ENCODE results near the gene BMP4. TPM values are rescaled to one million over a fixed set of nuclear protein-coding genes. Genes with fewer than 3 reads are reported as not detected.

Gene BMP4
- total and polyA plus RNA-seq, 7 donors, result 3.7 to 31.4 (median 19.4) TPM

- 89 to 95% methylated on average over 2 of the region's 2 CpGs for WGBS, 2 donors
- no peak for TF ChIP-seq CTCF (IDR thresholded peaks at IDR 0.05)
- no peak for TF ChIP-seq EP300 (IDR thresholded peaks at IDR 0.05)
- TF ChIP-seq POLR2AphosphoS5 (IDR thresholded peaks at IDR 0.05), result no peak
- TF ChIP-seq POLR2A (IDR thresholded peaks at IDR 0.05), result no peak
- Histone ChIP-seq H3K4me1 (peaks cover 0 to 38% (median 33%) of the 10 kb centered on the region in 4 donors), H3K36me3 (no peaks in the 10 kb centered on the region), H3K27me3 (peaks cover 7 to 61% (median 40%) of the 10 kb centered on the region in 3 donors), H3K4me3 (no peak overlapping the region), H3K9me3 (no peaks in the 10 kb centered on the region), H3K27ac (no peak overlapping the region)
- no peak for DNase-seq
- intact Hi-C loops (cut with DNase I), result no loop called here
These were observed 2.0 kb upstream of the BMP4 start for GRCh38 chr14:53958628-53959027.

- Histone ChIP-seq H3K9me3 (no peaks in the 10 kb centered on the region), H3K27me3 (peaks cover 7 to 53% (median 34%) of the 10 kb centered on the region in 3 donors), H3K4me1 (peaks cover 0 to 36% (median 29%) of the 10 kb centered on the region in 4 donors), H3K27ac (no peak overlapping the region), H3K36me3 (no peaks in the 10 kb centered on the region), H3K4me3 (no peak overlapping the region)
- intact Hi-C loops (cut with DNase I), result no loop called here
- TF ChIP-seq EP300 (IDR thresholded peaks at IDR 0.05), result no peak
- no peak for TF ChIP-seq CTCF (IDR thresholded peaks at IDR 0.05)
- no peak for TF ChIP-seq POLR2A (IDR thresholded peaks at IDR 0.05)
- TF ChIP-seq POLR2AphosphoS5 (IDR thresholded peaks at IDR 0.05), result no peak
- no peak for DNase-seq
These were observed 1.1 kb upstream of the BMP4 start for GRCh38 chr14:53957739-53958138.

GRCh38 chr14:53955671-53956426, 776 bp downstream of the BMP4 start:
- peak overlapping the region; percentile 79 to 89 (median 82) for H3K27ac ChIP-seq
- H3K27me3 ChIP-seq, result peaks cover 7 to 46% (median 27%) of the 10 kb centered on the region in 3 donors
- TF ChIP-seq CTCF (IDR thresholded peaks at IDR 0.05) (no peak), POLR2AphosphoS5 (IDR thresholded peaks at IDR 0.05) (peak in 3 of 4 donors; percentile 43 to 45 (median 44)), EP300 (IDR thresholded peaks at IDR 0.05) (no peak), POLR2A (IDR thresholded peaks at IDR 0.05) (no peak)
- H3K9me3 ChIP-seq, result no peaks in the 10 kb centered on the region
- intact Hi-C loops (cut with DNase I), result no loop called here
- WGBS, 2 donors, result 1 to 2% methylated on average over 52 of the region's 52 CpGs
- peak overlapping the region; percentile 49 to 66 (median 58) for H3K4me3 ChIP-seq
- DNase-seq, result peak; percentile 93
- peaks cover 0 to 51% (median 42%) of the 10 kb centered on the region in 4 donors for H3K4me1 ChIP-seq
- H3K36me3 ChIP-seq, result peaks cover 0 to 3% (median 0%) of the 10 kb centered on the region in 4 donors

GRCh38 chr14:53955229-53955556, 1.4 kb downstream of the BMP4 start:
- Histone ChIP-seq H3K4me1 (peaks cover 0 to 51% (median 42%) of the 10 kb centered on the region in 4 donors), H3K36me3 (peaks cover 0 to 4% (median 2%) of the 10 kb centered on the region in 4 donors), H3K9me3 (no peaks in the 10 kb centered on the region), H3K4me3 (peak overlapping the region; percentile 49 to 66 (median 58)), H3K27ac (peak overlapping the region; percentile 79 to 89 (median 82)), H3K27me3 (peaks cover 7 to 46% (median 27%) of the 10 kb centered on the region in 3 donors)
- TF ChIP-seq POLR2A (IDR thresholded peaks at IDR 0.05), result no peak
- no peak for TF ChIP-seq EP300 (IDR thresholded peaks at IDR 0.05)
- no peak for TF ChIP-seq CTCF (IDR thresholded peaks at IDR 0.05)
- no peak for TF ChIP-seq POLR2AphosphoS5 (IDR thresholded peaks at IDR 0.05)
- WGBS, 2 donors, result 2 to 3% methylated on average over 17 of the region's 17 CpGs
- no peak for DNase-seq
- intact Hi-C loops (cut with DNase I), result no loop called here

All from sigmoid colon (tissue), 7 donors.